Measurements from ENCODE around the gene NFYB.
"Not testable (repeated sequence)": the region's sequence is repeated elsewhere in the genome, so short reads cannot be mapped to it uniquely, and the experiment has no call there.

Gene NFYB

GRCh38 chr12:104168596-104168995 lies 30.6 kb upstream of the NFYB start:
- POLR2A ChIA-PET: no interaction called here
- TF ChIP-seq, protein P1, sequence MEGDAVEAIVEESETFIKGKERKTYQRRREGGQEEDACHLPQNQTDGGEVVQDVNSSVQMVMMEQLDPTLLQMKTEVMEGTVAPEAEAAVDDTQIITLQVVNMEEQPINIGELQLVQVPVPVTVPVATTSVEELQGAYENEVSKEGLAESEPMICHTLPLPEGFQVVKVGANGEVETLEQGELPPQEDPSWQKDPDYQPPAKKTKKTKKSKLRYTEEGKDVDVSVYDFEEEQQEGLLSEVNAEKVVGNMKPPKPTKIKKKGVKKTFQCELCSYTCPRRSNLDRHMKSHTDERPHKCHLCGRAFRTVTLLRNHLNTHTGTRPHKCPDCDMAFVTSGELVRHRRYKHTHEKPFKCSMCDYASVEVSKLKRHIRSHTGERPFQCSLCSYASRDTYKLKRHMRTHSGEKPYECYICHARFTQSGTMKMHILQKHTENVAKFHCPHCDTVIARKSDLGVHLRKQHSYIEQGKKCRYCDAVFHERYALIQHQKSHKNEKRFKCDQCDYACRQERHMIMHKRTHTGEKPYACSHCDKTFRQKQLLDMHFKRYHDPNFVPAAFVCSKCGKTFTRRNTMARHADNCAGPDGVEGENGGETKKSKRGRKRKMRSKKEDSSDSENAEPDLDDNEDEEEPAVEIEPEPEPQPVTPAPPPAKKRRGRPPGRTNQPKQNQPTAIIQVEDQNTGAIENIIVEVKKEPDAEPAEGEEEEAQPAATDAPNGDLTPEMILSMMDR (IDR thresholded peaks at IDR 0.05; ENCODE audit: control extremely low read depth, extremely low read depth, low read depth, missing control alignments): no peak
- CTCF ChIA-PET: interaction anchor here (1.0 kb wide), 1 partner anchor 60 kb away, joined by 3 read pairs; no protein-coding TSS in a partner anchor
- no peak for DNase-seq (ENCODE audit: extremely low spot score)

DNA sequence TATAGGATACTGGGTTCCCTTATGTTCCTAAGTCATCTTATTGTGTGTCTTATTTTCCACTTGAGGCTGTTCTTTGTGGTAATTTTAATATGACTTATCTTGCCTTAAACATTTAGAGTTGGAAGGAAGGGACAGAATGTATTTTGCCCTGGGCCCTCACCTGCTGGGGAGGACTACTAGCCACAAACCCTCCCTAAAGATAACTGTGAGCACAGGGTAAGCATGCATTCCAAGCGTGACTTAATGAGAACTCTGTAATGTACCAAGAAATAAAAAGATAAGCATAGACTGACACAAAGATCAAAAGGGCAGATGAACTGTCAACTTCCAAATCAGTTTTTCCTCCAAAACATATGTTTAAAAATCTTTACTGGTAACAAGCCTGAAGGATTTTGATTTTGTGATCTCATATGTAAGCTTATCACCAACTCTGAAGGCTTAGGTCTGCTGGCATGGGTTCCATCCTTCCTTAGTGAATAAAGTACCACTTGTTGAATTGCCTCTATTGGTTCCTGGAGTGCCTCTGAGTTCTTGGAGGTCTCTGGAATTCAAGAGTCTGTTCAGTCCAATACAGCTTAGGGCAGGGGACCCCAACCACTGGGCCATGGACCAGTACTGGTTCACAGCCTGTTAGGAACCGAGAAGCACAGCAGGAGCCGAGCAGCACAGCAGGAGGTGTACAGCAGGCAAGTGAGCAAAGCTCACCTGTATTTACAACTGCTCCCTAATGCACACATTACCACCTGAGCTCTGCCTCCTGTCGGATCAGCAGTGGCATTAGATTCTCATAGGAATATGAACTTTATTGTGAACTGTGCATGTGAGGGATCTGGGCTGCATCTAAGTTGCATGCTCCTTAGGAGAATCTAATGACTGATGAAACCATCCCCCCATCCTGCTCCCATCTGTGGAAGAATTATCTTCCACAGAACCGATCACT lies 29.8 kb upstream of the NFYB start:
- CTCF ChIA-PET: interaction anchor here (1.0 kb wide), 2 partner anchors 59 kb away, joined by 3 read pairs; no protein-coding TSS in a partner anchor
- POLR2A ChIA-PET: no interaction called here

GRCh38 chr12:104166465-104166864 lies 28.5 kb upstream of the NFYB start:
- no peak for DNase-seq (ENCODE audit: extremely low spot score)
- TF ChIP-seq, protein P1 (IDR thresholded peaks at IDR 0.05; ENCODE audit: control extremely low read depth, extremely low read depth, low read depth, missing control alignments): no peak
- POLR2A ChIA-PET: no interaction called here
- CTCF ChIA-PET: interaction anchor here (1.1 kb wide), 1 partner anchor 14 kb away, joined by 3 read pairs; no protein-coding TSS in a partner anchor

More for the DNA sequence above, 29.8 kb upstream of the NFYB start:
- TF ChIP-seq, protein P1 (IDR thresholded peaks at IDR 0.05; ENCODE audit: control extremely low read depth, extremely low read depth, low read depth, missing control alignments): no peak
- no peak for DNase-seq (ENCODE audit: extremely low spot score)

- TF ChIP-seq, protein P1 (IDR thresholded peaks at IDR 0.05; ENCODE audit: control extremely low read depth, extremely low read depth, low read depth, missing control alignments): no peak
- POLR2A ChIA-PET: no interaction called here
- CTCF ChIA-PET: interaction anchor here (1.1 kb wide), 1 partner anchor 57 kb away, joined by 3 read pairs; no protein-coding TSS in a partner anchor
- DNase-seq (ENCODE audit: extremely low spot score): no peak
These were observed 27.8 kb upstream of the NFYB start for GRCh38 chr12:104165801-104166200.

GRCh38 chr12:104164634-104165033 lies 26.6 kb upstream of the NFYB start:
- ChIA-PET POLR2A (no interaction called here), CTCF (interaction anchor here (1.1 kb wide), 1 partner anchor 56 kb away, joined by 3 read pairs; no protein-coding TSS in a partner anchor)
- TF ChIP-seq, protein P1 (IDR thresholded peaks at IDR 0.05; ENCODE audit: control extremely low read depth, extremely low read depth, low read depth, missing control alignments): no peak
- no peak for DNase-seq (ENCODE audit: extremely low spot score)

GRCh38 chr12:104163631-104164030 lies 25.6 kb upstream of the NFYB start:
- ChIA-PET POLR2A (no interaction called here), CTCF (no interaction called here)
- TF ChIP-seq, protein P1 (IDR thresholded peaks at IDR 0.05; ENCODE audit: control extremely low read depth, extremely low read depth, low read depth, missing control alignments): no peak
- no peak for DNase-seq (ENCODE audit: extremely low spot score)

DNA sequence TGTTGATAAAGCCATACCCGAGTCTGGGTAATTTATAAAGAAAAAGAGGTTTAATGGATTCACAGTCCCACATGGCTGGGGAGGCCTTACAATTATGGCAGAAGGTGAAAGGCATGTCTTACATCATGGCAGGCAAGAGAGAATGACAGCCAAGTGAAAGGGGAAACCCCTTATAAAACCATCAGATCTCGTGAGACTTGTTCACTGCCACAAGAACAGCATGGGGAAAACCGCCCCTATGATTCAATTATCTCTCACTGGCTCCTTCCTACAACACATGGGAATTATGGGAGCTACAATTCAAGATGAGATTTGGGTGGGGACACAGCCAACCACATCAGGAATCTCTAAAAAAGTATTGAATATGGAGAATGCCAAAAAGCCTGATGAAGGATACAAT lies 25.0 kb upstream of the NFYB start:
- DNase-seq (ENCODE audit: extremely low spot score); CTCF ChIA-PET; POLR2A ChIA-PET: not testable (repeated sequence)
